Activated naive CD8-positive, alpha-beta T cell treated with anti-CD3 and anti-CD28 coated beads, Interleukin-2, amount 50 U/mL, for 16 hours (primary cell): ENCODE data around the gene PRSS21.

ENCODE experiments used
- DNase-seq: peaks from one replicate; pipeline ENCODE4 v3.0.0-alpha.2; 2020; ENCODE audit warnings: low read depth, low spot score

PRSS21 gene

GRCh38 chr16:2843526-2843925, 26.5 kb downstream of the PRSS21 start:
- no peak for DNase-seq

GRCh38 chr16:2845116-2845515, 28.1 kb downstream of the PRSS21 start:
- DNase-seq, result no peak

GRCh38 chr16:2846511-2847310, 29.7 kb downstream of the PRSS21 start:
- no peak for DNase-seq

GRCh38 chr16:2848933-2849725, 32.1 kb downstream of the PRSS21 start:
- DNase-seq, result no peak

GRCh38 chr16:2852003-2852730, 35.1 kb downstream of the PRSS21 start:
- no peak for DNase-seq

- no peak for DNase-seq
Measured at GRCh38 chr16:2852731-2853507, 35.9 kb downstream of the PRSS21 start.

- no peak for DNase-seq
Measured at GRCh38 chr16:2853531-2854073, 36.6 kb downstream of the PRSS21 start.

- DNase-seq, result no peak
Measured at GRCh38 chr16:2854700-2855309, 37.8 kb downstream of the PRSS21 start.

GRCh38 chr16:2855536-2855935, 38.5 kb downstream of the PRSS21 start:
- DNase-seq, result no peak

- no peak for DNase-seq
Measured at GRCh38 chr16:2856061-2856670, 39.1 kb downstream of the PRSS21 start.

- DNase-seq, result no peak
Measured at GRCh38 chr16:2856686-2857450, 39.8 kb downstream of the PRSS21 start.

GRCh38 chr16:2857451-2858244, 40.6 kb downstream of the PRSS21 start, which contains the start of gene PRSS22:
PRSS22 (minus strand) TSS chr16:2858170; CDS start chr16:2858104, 66 bp downstream.
- no peak for DNase-seq

GRCh38 chr16:2858245-2859025, 41.4 kb downstream of the PRSS21 start:
- no peak for DNase-seq

- no peak for DNase-seq
Measured at GRCh38 chr16:2859686-2860265, 42.7 kb downstream of the PRSS21 start.

GRCh38 chr16:2860826-2861567, 44.0 kb downstream of the PRSS21 start:
- DNase-seq, result no peak

- no peak for DNase-seq
Measured at GRCh38 chr16:2865651-2866050, 48.6 kb downstream of the PRSS21 start.

- no peak for DNase-seq
Measured at GRCh38 chr16:2866431-2866830, 49.4 kb downstream of the PRSS21 start.
